ENCODE data around the gene PRMT6.
A peak's percentile ranks its signal among the peaks of the same experiment; 100 is the strongest.
"Not testable (repeated sequence)": the region's sequence is repeated elsewhere in the genome, so short reads cannot be mapped to it uniquely, and the experiment has no call there.

PRMT6 gene

GRCh38 chr1:107056426-107057196 lies at the start of gene PRMT6:
TSS of gene PRMT6 (plus strand) at chr1:107056674. CDS start at chr1:107056716, 42 bp downstream.
- Histone ChIP-seq H3K9ac (ENCODE audit: insufficient read length, low read depth) (peak within 1 kb of the TSS; percentile 76), H3K27me3 (ENCODE audit: insufficient read depth, insufficient read length) (no peaks in the 10 kb centered on the region), H3K4me1 (ENCODE audit: insufficient read depth, insufficient read length) (no peaks in the 10 kb centered on the region), H3K9me3 (ENCODE audit: insufficient read depth, low read length) (no peaks in the 10 kb centered on the region), H3K4me3 (ENCODE audit: insufficient read length, low read depth) (peak within 1 kb of the TSS; percentile 69), H3K36me3 (ENCODE audit: insufficient read depth, insufficient read length, low read length) (peaks cover 3% of the 10 kb centered on the region)
- TF ChIP-seq SUZ12 (IDR thresholded peaks at IDR 0.05; ENCODE audit: extremely low read depth, insufficient read depth, insufficient read length) (no peak), ZNF274 (IDR thresholded peaks at IDR 0.05; ENCODE audit: low read depth, low read length) (no peak), YY1 (IDR thresholded peaks at IDR 0.05; ENCODE audit: insufficient read depth, insufficient read length) (no peak)
- DNase-seq (ENCODE audit: low read depth, low spot score) = peak; percentile 38

GRCh38 chr1:107009281-107009680 lies 47.2 kb upstream of the PRMT6 start:
- DNase-seq (ENCODE audit: low read depth, low spot score) = no peak
- Histone ChIP-seq H3K36me3 (ENCODE audit: insufficient read depth, insufficient read length, low read length) (no peaks in the 10 kb centered on the region), H3K4me3 (ENCODE audit: insufficient read length, low read depth) (no peak overlapping the region), H3K9me3 (ENCODE audit: insufficient read depth, low read length) (no peaks in the 10 kb centered on the region), H3K4me1 (ENCODE audit: insufficient read depth, insufficient read length) (no peaks in the 10 kb centered on the region), H3K9ac (ENCODE audit: insufficient read length, low read depth) (no peak overlapping the region), H3K27me3 (ENCODE audit: insufficient read depth, insufficient read length) (no peaks in the 10 kb centered on the region)
- TF ChIP-seq YY1 (IDR thresholded peaks at IDR 0.05; ENCODE audit: insufficient read depth, insufficient read length) = no peak
- TF ChIP-seq SUZ12 (IDR thresholded peaks at IDR 0.05; ENCODE audit: extremely low read depth, insufficient read depth, insufficient read length) = no peak
- TF ChIP-seq ZNF274 (IDR thresholded peaks at IDR 0.05; ENCODE audit: low read depth, low read length) = no peak

- no peak overlapping the region for H3K4me3 ChIP-seq (ENCODE audit: insufficient read length, low read depth)
- H3K4me1 ChIP-seq (ENCODE audit: insufficient read depth, insufficient read length) = no peaks in the 10 kb centered on the region
- TF ChIP-seq SUZ12 (IDR thresholded peaks at IDR 0.05; ENCODE audit: extremely low read depth, insufficient read depth, insufficient read length) (no peak), ZNF274 (IDR thresholded peaks at IDR 0.05; ENCODE audit: low read depth, low read length) (no peak), YY1 (IDR thresholded peaks at IDR 0.05; ENCODE audit: insufficient read depth, insufficient read length) (no peak)
- H3K9me3 ChIP-seq (ENCODE audit: insufficient read depth, low read length) = no peaks in the 10 kb centered on the region
- H3K27me3 ChIP-seq (ENCODE audit: insufficient read depth, insufficient read length) = no peaks in the 10 kb centered on the region
- no peaks in the 10 kb centered on the region for H3K36me3 ChIP-seq (ENCODE audit: insufficient read depth, insufficient read length, low read length)
- no peak for DNase-seq (ENCODE audit: low read depth, low spot score)
- H3K9ac ChIP-seq (ENCODE audit: insufficient read length, low read depth) = no peak overlapping the region
Measured at GRCh38 chr1:107010582-107010981, 45.9 kb upstream of the PRMT6 start.

DNA sequence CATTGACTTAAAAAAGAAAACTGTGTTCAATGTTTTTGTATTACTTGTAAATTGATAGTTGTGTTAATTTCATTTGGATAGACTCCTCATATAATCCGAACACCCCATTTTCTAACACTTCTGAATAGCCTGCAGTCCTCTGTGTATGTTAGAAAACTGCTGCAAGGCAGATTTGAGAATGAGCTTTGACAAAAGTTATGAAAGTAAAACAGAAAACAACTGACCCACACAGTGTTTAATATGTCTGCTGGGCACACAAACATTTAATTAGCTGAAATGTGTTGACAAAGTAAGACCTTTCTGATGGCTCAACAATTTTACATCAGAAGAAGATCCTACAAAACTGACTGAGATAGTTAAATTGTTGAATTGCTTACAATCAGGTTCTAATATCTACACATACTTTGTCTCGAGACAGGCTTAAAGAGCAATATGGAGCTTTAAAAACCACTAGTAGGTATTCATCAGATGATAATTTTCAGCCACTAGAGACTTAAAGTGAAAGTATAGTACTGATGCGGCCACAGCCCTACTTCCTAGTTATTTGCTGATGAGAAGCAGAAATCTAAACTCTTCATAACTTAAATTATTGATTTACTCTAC lies 40.0 kb upstream of the PRMT6 start:
- H3K4me1 ChIP-seq (ENCODE audit: insufficient read depth, insufficient read length) = no peaks in the 10 kb centered on the region
- TF ChIP-seq SUZ12 (IDR thresholded peaks at IDR 0.05; ENCODE audit: extremely low read depth, insufficient read depth, insufficient read length) (no peak), YY1 (IDR thresholded peaks at IDR 0.05; ENCODE audit: insufficient read depth, insufficient read length) (no peak), ZNF274 (IDR thresholded peaks at IDR 0.05; ENCODE audit: low read depth, low read length) (no peak)
- H3K9me3 ChIP-seq (ENCODE audit: insufficient read depth, low read length) = no peaks in the 10 kb centered on the region
- no peak overlapping the region for H3K9ac ChIP-seq (ENCODE audit: insufficient read length, low read depth)
- no peak for DNase-seq (ENCODE audit: low read depth, low spot score)
- H3K27me3 ChIP-seq (ENCODE audit: insufficient read depth, insufficient read length) = no peaks in the 10 kb centered on the region
- H3K4me3 ChIP-seq (ENCODE audit: insufficient read length, low read depth) = no peak overlapping the region
- no peaks in the 10 kb centered on the region for H3K36me3 ChIP-seq (ENCODE audit: insufficient read depth, insufficient read length, low read length)

DNA sequence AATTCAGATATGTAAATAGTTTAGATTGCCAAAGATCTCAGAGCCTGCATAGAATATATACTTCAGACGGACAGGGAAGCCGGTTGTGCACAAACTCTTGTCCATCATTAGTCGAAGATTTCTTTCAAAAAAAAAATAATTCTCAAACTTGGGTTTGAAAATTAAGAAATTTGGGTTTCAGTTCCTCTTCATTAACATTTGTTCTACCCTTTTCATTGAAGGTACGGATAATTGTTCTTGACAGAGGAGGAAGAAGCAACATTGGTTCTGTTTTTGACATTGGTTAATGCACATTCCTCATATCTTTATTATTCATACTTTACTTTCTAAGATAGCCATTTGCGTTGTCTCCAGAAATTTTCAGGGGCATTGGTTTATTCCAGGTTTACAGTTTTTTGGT lies 38.0 kb upstream of the PRMT6 start:
- Histone ChIP-seq H3K36me3 (ENCODE audit: insufficient read depth, insufficient read length, low read length) (no peaks in the 10 kb centered on the region), H3K4me1 (ENCODE audit: insufficient read depth, insufficient read length) (no peaks in the 10 kb centered on the region), H3K27me3 (ENCODE audit: insufficient read depth, insufficient read length) (no peaks in the 10 kb centered on the region), H3K4me3 (ENCODE audit: insufficient read length, low read depth) (no peak overlapping the region), H3K9me3 (ENCODE audit: insufficient read depth, low read length) (no peaks in the 10 kb centered on the region), H3K9ac (ENCODE audit: insufficient read length, low read depth) (no peak overlapping the region)
- TF ChIP-seq ZNF274 (IDR thresholded peaks at IDR 0.05; ENCODE audit: low read depth, low read length) = no peak
- TF ChIP-seq YY1 (IDR thresholded peaks at IDR 0.05; ENCODE audit: insufficient read depth, insufficient read length) = no peak
- TF ChIP-seq SUZ12 (IDR thresholded peaks at IDR 0.05; ENCODE audit: extremely low read depth, insufficient read depth, insufficient read length) = no peak
- DNase-seq (ENCODE audit: low read depth, low spot score) = no peak

DNA sequence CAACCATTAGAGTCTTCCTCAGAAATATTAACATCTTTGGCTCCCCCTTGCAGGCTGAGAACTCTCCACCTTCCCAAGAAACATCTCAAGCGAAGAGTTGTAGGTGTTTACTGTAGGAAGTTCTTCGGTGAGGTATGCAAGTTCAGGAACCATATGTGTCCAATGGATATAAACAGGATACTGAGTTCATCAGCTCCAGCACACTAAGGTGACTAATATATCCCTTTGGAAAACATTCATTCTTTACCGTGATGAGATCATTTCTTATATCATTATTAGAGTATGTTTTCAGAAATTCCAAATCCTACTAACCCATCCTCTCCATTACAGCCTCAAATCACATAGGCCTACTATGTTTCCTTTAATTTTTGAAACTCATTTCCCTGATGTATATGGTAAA lies 37.3 kb upstream of the PRMT6 start:
- H3K4me3 ChIP-seq (ENCODE audit: insufficient read length, low read depth) = no peak overlapping the region
- no peak for DNase-seq (ENCODE audit: low read depth, low spot score)
- no peak overlapping the region for H3K9ac ChIP-seq (ENCODE audit: insufficient read length, low read depth)
- no peaks in the 10 kb centered on the region for H3K27me3 ChIP-seq (ENCODE audit: insufficient read depth, insufficient read length)
- H3K4me1 ChIP-seq (ENCODE audit: insufficient read depth, insufficient read length) = no peaks in the 10 kb centered on the region
- TF ChIP-seq YY1 (IDR thresholded peaks at IDR 0.05; ENCODE audit: insufficient read depth, insufficient read length) (no peak), ZNF274 (IDR thresholded peaks at IDR 0.05; ENCODE audit: low read depth, low read length) (no peak), SUZ12 (IDR thresholded peaks at IDR 0.05; ENCODE audit: extremely low read depth, insufficient read depth, insufficient read length) (no peak)
- no peaks in the 10 kb centered on the region for H3K36me3 ChIP-seq (ENCODE audit: insufficient read depth, insufficient read length, low read length)
- H3K9me3 ChIP-seq (ENCODE audit: insufficient read depth, low read length) = no peaks in the 10 kb centered on the region

DNA sequence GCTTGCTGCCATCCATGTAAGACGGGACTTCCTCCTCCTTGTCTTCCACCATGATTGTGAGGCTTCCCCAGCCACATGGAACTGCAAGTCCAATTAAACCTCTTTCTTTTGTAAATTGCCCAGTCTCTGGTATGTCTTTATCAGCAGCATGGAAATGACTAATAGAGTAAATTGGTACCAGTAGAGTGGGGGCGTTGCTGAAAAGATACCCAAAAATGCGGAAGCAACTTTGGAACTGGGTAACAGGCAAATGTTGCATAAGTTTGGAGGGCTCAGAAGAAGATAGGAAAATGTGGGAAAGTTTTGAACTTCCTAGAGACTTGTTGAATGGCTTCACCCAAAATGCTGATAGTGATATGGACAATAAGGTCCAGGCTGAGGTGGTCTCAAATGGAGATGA lies 17.6 kb upstream of the PRMT6 start:
- not testable (repeated sequence) for H3K4me3 ChIP-seq (ENCODE audit: insufficient read length, low read depth)
- H3K9me3 ChIP-seq (ENCODE audit: insufficient read depth, low read length) = peaks cover 15% of the 10 kb centered on the region; the same call in 1 of the 2 replicates

DNA sequence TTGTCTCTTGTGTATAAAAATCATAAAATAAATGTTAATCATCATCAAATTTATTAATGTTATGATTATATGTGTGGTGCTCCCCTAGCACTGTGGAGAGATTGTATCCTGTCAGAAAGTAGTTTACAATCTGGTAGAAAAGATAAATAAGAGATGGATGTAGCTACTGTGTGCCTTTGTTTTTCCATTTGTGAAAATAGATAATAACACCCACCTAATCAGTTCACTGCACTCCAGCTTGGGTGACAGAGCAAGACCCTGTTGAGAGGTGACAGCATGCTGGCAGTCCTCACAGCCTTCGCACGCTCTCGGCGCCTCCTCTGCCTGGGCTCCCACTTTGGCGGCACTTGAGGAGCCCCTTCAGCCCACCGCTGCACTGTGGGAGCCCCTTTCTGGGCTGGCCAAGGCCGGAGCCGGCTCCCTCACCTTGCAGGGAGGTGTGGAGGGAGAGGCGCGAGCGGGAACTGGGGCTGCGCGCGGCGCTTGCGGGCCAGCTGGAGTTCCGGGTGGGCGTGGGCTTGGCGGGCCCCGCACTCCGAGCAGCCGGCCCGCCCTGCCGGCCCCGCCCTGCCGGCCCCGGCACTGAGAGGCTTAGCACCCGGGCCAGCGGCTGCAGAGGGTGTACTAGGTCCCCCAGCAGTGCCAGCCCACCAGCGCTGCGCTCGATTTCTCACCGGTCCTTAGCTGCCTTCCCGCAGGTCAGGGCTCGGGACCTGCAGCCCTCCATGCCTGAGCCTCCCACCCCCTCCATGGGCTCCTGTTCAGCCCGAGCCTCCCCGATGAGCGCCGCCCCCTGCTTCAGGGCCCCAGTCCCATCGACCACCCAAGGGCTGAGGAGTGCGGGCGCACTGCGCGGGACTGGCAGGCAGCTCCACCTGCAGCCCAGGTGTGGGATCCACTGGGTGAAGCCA lies 11.9 kb upstream of the PRMT6 start:
- not testable (repeated sequence) for H3K27me3 ChIP-seq (ENCODE audit: insufficient read depth, insufficient read length); H3K4me3 ChIP-seq (ENCODE audit: insufficient read length, low read depth); DNase-seq (ENCODE audit: low read depth, low spot score); H3K4me1 ChIP-seq (ENCODE audit: insufficient read depth, insufficient read length); H3K9ac ChIP-seq (ENCODE audit: insufficient read length, low read depth); H3K36me3 ChIP-seq (ENCODE audit: insufficient read depth, insufficient read length, low read length)
- peaks cover 20% of the 10 kb centered on the region; the same call in 1 of the 2 replicates for H3K9me3 ChIP-seq (ENCODE audit: insufficient read depth, low read length)

More for the DNA sequence above, 17.6 kb upstream of the PRMT6 start:
- not testable (repeated sequence) for DNase-seq (ENCODE audit: low read depth, low spot score); H3K9ac ChIP-seq (ENCODE audit: insufficient read length, low read depth); H3K4me1 ChIP-seq (ENCODE audit: insufficient read depth, insufficient read length); H3K36me3 ChIP-seq (ENCODE audit: insufficient read depth, insufficient read length, low read length); H3K27me3 ChIP-seq (ENCODE audit: insufficient read depth, insufficient read length)

All from NT2/D1 (cell line).